ENCODE results near the gene GNA15.

GRCh38 chr19:3121396-3121795, 14.4 kb upstream of the GNA15 start:
- TF ChIP-seq CTCF (IDR thresholded peaks at IDR 0.05; ENCODE audit: low read depth, low read length): no peak
- TF ChIP-seq EZH2phosphoT487 (IDR thresholded peaks at IDR 0.05; ENCODE audit: low read depth): no peak

Data from OCI-LY3 (cell line).